H4 (cell line): ENCODE measurements around the gene SH2B2. TPM values are rescaled to one million over a fixed set of nuclear protein-coding genes. Genes with fewer than 3 reads are reported as not detected.
"Not testable (repeated sequence)": the region's sequence is repeated elsewhere in the genome, so short reads cannot be mapped to it uniquely, and the experiment has no call there.

Experiments
- DNase-seq: peaks from one replicate; pipeline ENCODE4 v3.0.0-alpha.2; 2015; ENCODE audit warnings: low spot score
- total RNA-seq: library from RNA; depleted of rRNA; stranded (reverse); fragments of >200 nt; shearing (Covaris generic); gene quantifications from 2 replicates; pipeline ENCODE4 v1.2.3, GENCODE V29; 2014

SH2B2 gene
- total RNA-seq, 1 experiment from 2014 or later = 1.8 TPM

- no peak for DNase-seq
Observed at GRCh38 chr7:102287111-102287980, 678 bp downstream of the SH2B2 start.

- DNase-seq = no peak
Observed at GRCh38 chr7:102287981-102288278, 1.3 kb downstream of the SH2B2 start.

- no peak for DNase-seq
Observed at GRCh38 chr7:102288285-102288930, 1.7 kb downstream of the SH2B2 start.

- no peak for DNase-seq
Observed at GRCh38 chr7:102289057-102289456, 2.4 kb downstream of the SH2B2 start.

DNA sequence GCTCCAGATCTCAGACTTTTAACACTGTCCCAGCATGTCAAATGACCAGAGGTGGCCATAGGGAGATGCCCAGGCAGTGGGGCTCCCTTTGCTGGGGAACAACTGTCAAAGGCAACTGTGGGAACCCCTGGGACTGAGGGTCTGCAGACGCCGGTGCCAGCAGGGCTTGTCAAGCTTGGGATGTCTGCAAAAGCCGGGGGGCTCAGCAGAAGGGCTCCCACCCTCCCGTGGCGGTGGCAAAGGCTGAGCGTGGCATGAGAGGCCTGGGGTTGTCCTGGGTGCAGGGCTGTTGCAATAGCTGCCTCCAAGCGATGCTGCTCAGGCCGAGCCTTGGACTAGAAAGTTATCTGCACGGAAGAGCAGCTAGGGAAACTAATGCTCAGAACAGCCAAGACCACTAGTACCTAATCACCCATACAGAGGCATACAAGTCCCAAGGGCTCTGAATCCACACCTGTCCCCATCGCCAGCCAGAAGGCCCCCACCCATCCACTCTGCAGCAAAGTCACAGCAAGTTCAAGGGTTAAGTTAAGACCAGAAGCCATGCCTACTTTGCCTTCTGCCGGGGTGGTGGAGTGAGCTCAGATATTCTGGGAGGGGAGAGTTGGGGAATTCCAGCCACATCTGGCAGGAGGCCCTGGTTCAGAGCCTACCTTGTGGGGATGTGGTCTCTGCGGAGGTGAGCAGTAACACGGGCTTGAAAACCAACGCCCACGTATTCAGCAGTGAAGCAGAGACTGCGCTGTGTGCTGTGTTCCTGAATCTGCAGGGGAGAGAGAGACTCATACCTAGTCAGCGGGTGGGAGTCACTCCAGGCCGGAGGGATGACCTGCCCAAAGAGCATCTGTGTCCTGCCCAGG, 4.6 kb downstream of the SH2B2 start:
- no peak for DNase-seq

DNA sequence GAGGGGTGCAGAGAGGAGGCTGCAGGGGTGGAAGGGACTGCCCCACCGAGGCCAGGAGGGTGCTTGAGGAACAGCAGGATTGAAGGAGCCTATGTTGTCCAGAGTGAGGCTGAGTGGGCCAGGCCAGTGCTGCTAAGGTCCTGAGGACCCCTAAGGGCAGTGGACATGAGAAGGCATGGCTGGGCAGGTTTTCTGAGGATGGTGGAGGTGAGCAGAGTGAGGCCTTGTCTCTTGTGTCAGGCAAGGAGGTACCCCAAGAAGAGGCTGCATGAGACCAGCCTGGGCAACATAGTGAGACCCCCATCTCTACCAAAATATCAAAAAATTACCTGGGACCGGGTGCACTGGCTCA, 5.2 kb downstream of the SH2B2 start:
- DNase-seq = no peak

DNA sequence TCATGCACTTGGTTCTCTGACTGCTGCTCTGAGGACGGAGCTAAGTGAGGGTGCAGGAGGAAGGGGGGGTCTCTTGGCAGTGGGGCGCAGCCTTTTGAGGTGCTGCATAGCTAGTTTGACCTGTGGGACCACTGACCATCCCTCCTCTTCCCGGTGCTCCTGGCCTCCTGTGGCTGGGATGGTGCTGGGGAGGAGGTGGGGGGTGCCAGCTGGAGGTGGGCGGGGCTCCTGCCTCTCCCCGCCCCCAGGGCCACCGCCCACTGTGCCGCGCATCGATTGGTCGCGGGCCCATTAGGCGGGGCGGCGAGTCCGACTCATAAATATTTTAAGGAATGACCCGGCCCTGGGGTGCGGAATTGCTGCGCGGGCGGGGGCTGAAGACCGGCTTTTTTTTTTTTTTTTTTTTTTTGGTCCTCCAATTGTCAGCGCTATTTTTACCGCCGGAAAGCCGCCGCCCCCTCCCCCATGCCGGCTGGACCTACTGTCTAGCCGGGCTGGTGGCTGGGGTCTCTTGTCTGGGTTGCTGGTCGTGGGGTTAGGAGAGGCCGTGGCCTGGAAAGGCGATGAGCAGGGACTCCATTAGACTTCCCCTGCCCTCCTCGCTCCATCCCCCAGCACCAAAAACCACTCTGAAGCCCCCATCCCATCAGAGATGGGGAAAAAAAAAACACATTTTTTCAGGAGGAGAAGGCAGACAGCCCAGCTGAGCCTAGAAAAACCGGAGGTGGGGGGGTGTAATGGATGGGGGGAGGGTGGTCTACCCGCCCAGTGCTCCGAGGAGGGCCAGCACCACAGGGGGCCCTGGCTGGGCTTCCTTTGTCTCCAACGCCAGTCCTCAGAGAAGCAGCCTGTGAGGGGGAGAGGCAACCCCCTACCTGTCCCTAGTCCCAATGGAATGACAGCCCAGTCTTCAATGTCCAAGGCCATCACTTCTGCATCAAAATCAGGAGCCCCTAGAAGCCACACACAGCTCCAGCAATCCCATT, 6.4 kb downstream of the SH2B2 start:
- no peak for DNase-seq

- no peak for DNase-seq
Observed at GRCh38 chr7:102294589-102294988, 7.9 kb downstream of the SH2B2 start.

DNA sequence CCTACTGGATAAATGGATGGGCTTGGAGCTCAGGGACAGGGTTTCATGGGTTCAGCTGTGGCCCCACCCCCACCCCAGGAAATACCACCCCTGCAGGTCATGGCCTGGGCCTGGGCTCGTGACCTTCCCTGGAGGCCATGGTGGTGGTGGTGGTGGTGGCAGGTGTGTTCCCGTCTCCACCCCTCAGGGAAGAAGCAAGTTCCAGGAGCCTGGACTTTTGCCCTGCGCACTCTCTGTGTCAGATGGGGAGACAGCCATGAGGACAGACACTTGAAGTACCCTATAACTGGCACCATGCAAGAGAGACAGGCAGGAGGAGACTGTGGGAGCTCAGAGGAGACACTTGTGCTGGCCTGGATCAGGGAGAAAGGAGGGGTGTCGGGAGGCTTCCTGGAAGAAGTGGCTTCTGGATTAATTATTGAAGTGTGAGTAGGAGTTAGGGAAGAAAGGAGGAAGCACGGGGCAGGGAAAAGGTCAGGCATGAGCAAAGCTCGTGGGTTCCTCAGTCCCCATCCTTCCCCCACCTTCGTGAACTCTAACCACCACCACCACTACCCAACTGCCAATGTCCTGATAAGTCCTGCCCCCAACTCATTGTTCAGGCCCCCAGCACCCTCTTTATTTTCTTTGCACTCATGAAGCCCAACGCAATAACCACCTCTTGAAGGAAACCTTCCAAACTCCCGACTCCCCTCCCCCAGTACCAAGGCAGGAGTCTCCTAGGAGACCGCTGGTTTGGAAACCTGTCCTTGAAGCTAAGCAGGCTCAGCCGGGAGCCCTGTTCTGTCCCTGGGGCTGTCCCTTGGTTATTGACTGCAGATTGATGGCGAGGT, 8.9 kb downstream of the SH2B2 start:
- no peak for DNase-seq

DNA sequence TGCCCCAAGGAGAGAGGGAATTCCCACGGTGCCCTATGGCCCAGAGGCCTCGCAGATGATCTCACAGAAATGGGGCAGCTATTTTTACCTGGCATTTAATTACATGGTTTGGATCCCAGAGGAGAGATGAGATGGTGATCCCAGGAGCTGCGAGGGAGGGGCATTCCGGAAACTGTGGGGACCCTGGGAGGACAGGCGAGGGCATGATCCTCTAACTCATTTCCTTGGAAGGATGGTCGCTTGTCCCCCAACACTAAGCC, 9.4 kb downstream of the SH2B2 start:
- no peak for DNase-seq

DNA sequence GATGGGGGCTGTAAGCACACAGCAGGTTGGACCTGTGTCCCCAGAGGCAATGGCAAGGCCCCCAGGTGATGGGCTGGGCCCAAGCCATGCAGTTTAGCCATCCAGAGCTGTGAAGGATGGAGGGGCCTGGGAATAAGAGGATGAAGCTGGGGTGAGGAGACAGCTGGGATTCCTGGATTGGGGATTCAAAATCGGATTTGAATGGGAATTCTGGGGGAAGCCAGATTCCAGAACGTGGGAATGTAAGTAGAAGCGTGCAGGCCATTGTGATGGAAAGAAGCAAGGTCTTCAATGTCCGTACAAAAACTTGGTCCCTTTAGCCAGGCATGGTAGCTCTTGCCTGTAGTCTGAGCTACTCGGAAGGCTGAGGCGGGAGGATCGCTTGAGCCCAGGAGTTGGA, 9.8 kb downstream of the SH2B2 start:
- no peak for DNase-seq

- no peak for DNase-seq
Observed at GRCh38 chr7:102297487-102298218, 11.0 kb downstream of the SH2B2 start.

DNA sequence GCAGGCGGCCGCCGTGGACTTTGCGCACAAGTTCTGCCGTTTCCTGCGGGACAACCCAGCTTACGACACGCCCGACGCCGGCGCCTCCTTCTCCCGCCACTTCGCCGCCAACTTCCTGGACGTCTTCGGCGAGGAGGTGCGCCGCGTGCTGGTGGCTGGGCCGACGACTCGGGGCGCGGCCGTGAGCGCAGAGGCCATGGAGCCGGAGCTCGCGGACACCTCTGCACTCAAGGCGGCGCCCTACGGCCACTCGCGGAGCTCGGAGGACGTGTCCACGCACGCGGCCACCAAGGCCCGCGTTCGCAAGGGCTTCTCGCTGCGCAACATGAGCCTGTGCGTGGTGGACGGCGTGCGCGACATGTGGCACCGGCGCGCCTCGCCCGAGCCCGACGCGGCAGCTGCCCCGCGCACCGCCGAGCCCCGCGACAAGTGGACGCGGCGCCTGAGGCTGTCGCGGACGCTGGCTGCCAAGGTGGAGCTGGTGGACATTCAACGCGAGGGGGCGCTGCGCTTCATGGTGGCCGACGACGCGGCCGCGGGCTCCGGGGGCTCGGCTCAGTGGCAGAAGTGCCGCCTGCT, 14.1 kb downstream of the SH2B2 start:
- no peak for DNase-seq

GRCh38 chr7:102301367-102301766, 14.7 kb downstream of the SH2B2 start:
- not testable (repeated sequence) for DNase-seq

DNA sequence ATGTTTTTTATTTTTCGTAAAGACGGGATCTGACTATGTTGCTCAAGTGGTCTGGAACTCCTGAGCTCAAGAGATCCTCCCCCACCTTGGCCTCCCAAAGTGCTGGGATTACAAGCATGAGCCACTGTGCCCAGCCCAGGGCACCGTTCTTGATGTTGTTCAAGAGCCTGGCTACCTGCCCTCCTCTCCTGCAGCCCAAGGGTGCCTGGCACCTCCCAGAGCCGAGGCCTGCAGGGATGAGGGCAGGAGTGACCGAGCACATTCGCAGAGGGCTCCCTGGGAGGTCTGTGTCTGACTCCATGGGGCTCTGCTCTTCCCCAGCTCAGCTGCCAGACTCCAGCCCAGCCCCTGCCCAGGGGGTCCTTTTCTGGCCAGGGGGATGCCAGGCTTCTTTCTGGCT, 15.4 kb downstream of the SH2B2 start:
- DNase-seq = no peak

DNA sequence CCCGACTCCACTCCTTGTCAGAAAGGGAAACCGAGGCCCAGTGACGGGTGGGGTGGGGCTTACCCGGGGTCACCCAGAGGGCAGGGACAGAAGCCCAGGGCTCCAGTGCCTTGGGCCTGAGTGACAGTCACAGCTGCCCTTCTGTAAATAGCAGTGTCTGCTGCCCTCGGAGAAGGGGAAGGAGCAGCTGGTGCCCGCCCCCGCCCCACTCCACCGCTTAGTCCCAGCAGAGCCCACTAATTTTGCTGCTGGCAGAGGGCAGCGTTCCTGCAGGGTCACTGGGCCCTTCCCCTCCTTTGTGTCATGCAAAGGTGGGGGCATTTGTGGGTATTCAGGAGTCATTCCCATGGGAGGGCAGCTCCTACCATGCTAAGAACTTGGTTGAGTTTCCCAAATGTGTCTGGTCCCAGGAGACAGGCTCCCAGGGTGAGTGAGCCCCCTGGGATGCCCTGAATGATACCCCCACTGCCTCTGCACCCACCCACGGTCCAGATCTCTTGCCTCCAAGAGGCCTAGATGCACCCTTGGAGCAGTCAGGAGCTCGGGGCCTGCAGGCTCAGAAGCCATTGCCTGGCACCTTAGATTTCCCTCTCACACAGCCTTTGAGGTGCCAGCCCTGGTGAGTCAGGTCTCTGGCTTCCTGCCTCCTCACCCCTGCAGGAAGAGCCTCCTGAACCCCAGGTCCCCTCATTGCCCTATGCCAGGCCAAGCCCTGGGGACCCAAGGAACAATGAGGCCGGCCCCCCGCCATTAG, 17.2 kb downstream of the SH2B2 start:
- no peak for DNase-seq

GRCh38 chr7:102304668-102305067, 18.0 kb downstream of the SH2B2 start:
- DNase-seq = no peak

DNA sequence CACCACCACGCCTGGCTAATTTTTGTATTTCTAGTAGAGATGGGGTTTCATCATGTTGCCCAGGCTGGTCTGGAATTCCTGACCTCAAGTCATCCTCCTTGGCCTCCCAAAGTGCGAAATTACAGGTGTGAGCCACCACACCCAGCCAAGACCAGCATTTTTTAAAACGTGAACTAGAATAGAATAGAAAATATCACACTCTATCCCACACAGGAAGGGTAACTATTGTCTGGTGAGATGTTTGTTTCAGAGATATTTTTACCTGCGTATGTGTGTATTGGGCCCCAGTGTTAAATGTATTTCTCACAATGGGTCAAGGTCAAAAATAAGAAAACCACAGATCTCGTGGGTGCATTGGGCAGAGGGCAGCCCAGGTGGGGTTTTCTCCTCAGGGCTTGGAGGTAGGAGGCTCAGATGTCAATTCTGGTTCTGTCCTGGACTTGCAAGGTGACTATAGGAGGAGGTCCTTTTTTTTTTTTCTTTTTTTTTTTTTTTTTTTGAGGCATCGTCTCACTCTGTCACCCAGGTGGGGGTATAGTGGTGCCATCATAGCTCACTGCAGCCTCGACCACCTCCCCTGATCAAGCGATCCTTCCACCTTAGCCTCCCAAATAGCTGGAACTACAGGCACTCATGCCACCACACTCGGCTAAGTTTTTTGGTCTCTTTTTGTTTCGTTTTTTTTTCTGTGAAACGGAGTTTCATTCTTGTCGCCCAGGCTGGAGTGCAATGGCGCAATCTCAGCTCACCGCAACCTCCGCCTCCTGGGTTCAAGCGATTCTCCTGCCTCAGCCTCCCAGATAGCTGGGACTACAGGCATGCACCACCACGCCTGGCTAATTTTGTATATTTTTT, 19.0 kb downstream of the SH2B2 start:
- no peak for DNase-seq
